ENCODE results near the gene PLCB1.
"Not testable (repeated sequence)": the region's sequence is repeated elsewhere in the genome, so short reads cannot be mapped to it uniquely, and the experiment has no call there.

The PLCB1 gene

DNA sequence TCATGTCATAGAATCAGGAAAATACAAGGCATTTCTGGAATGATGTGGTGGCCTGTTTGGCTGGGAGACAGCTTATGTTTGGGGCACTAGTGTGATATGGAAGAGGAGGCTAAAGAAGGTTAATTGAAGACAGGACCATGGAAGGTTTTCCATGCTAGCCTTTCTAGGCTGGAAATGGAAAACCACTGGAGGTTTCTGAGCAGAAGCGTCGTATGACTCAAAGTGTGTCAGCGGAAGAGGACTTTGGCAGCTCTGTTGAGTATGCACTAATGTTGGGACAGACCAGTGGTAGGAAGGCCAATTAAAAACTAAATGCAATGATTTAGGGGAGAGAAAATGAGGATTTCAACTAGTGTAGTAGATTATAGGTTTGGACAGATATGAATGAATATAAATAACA, 413.1 kb downstream of the PLCB1 start:
- DNase-seq (ENCODE audit: low read depth in 2 of 2), result no peak

DNA sequence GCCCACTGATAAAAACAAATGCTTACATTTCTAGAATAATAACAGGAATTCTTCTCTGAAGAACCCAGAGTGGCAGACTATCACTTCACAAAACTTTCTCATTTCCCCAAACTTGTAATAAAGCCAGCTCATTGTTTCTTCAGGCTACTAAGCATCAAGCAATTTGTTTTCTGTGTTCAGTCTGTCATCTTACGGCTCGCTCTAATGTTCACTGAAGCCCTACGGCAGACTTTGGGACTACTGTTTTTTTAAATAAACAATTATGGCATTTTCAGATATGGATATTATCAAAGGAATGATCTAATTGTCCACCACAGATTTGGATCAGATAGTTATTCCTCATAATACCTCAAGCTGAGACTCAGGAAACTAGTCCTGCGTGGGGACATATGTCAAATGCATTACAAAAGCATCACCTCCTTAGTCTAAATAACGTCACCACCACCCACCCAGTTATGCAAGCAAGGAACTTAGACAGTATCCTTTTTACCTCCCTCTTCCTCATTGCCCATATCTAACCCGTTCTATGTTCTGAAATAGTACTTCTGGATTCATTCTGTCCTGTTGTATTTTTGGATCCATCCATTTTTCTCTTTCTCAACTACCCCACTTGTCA, 415.1 kb downstream of the PLCB1 start:
- DNase-seq (ENCODE audit: low read depth in 2 of 2), result no peak

DNA sequence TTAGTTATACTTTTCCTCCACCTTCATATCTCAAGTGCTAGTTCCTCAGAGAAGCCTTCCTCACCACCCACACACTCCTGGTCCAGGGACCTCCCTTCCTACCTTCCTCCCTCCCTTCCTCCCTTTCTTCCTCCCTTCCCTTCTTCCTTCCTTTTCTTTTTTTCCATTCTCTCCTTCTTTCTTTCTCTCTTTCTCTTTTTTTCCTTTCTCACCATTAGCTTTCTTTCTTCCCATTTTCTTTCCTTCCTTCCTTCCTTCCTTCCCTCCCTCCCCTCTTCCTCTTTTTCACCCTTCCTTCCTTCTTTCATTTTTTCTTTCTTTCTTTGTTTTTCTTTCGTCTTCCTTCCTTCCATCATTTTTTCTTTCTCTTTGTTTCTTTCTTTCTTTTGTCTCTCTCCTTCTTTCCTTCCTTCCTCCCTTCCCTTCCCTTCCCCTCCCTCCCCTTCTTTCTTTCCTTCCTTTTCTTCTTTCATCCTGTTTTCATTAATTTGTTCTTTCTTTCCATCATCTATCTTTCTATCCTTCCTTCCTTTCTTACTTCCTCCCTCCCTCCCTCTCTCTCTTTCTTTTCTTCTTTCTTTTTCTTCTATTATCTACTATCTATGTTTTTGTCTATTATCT, 416.0 kb downstream of the PLCB1 start:
- no peak for DNase-seq (ENCODE audit: low read depth in 2 of 2)

DNA sequence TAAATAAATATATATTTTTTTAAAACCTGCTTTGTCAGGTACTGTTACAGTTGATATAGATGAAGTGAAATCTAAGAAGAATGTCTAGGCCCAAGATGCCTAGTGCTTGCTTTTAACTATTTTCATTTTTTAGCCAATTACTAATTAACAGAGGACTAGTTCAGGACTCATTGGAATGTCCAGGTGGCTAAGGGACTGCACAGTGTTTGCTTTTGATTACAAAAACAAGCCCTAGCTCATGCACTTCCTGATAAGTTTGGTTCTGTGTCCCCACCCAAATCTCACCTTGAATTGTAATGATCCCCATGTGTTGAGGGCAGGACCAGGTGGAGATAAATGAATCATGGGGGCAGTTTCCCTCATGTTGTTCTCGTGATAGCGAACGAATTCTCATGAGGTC, 417.1 kb downstream of the PLCB1 start:
- DNase-seq (ENCODE audit: low read depth in 2 of 2), result no peak

DNA sequence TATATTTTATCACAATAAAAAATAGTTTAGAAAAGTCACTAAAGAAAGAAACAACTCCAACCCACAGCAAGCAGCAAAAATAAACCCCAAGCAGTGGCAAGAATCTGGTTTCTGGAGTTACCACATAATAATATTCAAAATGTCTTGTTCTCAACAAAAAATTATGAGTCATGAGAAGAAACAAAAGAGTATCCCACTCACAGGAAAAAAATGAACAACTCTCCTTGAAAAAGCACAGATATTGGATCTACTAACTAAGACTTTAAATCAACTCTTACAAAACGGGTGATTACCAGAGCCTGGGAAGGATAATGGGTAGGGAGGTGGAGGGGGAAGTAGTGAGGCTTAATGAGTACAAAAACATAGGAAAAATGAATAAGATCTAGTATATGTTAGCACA, 425.6 kb downstream of the PLCB1 start:
- no peak for DNase-seq (ENCODE audit: low read depth in 2 of 2)

DNA sequence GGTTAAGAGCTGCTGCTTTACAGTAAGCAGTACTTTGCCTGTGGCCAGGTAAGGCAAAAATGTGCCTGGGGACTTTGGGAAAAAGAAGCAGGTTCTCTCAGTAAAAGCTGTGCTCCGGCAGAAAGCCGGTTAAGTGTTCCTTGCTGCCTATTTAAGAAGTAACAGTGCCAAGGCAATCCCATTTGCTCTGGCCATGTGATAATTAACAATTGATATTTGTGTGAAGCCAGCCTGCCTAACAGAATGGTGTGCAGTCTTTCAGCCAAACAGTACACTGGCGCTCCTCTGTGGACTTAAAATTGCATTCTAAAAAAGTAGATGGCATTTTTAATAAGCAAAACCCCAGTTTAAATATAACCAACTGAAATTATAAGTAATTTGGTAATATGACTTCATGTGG, 430.3 kb downstream of the PLCB1 start:
- no peak for DNase-seq (ENCODE audit: low read depth in 2 of 2)

DNA sequence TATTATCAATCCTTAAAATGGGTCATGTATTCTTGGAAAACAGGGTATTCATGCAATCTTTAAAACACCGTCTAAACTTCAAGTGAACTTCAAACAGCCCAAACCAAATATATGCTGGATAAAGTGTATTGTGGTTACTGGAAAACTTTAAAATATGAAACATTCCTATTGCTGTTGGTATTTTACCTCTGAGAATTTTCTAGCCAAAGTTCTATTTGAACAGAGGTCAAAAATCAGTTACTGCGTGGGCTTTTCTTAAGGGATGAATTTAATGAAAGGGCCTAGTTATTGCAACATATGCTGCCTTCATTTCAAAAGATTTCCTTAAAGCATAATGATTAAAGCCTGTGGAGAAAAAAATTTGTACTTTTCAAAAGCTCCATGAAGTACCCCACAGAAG, 436.0 kb downstream of the PLCB1 start:
- DNase-seq (ENCODE audit: low read depth in 2 of 2), result no peak

DNA sequence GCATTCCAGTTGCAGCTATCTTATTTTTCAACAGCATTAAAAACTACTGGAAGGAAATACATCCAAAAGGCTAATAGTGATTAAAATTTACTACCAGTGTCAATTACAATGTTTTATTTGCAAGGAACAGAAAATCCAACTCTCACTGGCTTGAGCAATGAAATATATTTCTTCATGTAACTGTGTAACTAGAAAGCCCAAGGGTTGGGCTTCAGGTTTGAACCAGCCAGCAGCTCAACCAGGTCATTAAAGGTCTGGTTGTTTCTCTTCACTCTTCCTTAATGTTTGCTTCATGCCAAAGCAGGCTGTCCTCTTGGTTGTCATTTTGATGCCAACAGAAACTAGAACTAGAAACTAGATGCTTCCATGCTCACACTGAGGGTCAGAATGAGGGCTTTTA, 437.7 kb downstream of the PLCB1 start:
- DNase-seq (ENCODE audit: low read depth in 2 of 2), result no peak

DNA sequence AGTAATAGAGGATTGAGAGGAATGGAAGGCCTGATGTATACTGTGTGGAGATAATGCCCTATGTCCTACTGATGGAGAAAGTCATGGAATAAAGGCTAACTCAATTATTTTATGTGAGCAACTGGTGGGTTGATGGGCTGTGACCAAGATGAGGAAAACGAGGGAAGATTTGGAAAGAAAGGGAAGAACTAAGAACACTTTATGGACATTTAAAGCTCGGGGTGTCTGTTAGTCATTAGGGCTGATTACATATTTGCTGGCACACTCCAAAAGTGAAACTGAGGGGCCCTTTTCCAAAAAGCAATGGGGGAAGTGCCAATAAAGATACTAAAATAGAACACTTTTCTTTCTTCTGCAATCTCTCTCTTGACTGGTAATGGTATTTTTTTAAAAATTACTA, 439.5 kb downstream of the PLCB1 start:
- no peak for DNase-seq (ENCODE audit: low read depth in 2 of 2)

DNA sequence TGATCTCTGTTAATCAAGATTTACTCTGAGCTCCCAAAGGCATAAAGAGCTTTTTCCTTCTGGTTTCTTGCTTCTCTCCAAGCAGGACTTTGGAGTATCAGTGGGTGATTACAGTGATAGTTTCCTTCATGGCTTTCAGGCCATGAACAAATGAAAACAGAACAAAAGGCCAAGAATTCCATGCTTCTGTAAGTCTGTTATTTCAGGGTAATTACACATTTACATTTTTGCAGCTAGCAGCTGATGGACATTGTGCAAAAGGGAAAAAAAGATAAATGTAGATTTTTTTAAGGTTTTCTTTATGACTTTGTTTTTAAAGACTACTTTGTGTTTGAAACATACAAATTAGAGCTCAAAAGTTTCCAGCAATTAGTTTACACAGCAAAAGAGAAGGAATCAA, 441.6 kb downstream of the PLCB1 start:
- no peak for DNase-seq (ENCODE audit: low read depth in 2 of 2)

DNA sequence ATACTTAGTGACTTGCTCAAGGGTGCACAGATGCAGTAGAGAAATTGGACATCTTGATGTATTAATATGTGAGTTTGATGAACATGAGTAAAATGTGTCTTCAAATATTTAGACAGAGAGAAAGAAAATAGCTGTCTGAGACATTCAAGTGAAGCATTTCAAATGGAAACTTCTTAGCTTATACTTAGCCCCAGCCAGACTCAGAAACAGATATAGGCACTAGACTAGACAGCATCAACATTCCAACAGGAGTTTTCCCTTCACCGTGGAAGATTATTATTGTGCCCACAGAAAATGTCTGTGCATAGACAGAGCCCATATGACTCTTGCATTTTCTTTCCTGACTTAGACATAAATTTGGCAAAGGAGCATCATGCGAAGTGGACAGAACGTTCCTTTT, 443.0 kb downstream of the PLCB1 start:
- no peak for DNase-seq (ENCODE audit: low read depth in 2 of 2)

DNA sequence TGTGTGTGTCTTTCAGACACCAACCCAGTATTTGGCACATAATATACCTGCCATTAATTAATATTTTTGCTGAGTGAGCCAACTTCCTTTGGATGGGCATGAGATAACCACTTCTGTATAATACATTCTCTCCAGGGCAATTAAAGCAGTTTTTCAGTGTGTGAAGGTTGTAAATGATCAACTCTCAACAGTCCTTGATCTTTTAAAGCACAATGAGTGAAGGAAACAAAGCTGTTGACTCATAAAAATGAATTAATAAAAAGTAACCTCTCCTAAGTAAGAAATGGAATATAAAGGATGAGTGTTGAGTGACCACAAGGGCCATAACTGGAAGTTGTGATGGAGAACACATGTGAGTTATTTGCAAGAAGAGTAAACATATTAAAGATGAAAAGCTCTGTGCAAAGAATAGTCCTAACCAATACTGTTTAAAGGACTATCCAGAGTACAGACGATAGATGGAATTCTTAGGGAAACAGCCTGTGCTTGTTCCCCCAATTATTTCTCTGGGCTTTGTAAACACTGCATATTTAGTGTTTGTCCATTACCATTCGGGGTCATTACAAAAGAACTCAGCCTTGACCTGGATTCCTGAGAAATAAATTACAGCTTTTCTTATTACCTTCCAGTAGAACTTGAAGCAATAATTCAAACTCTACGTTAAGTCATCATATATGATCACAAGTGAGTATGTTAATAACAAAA, 446.2 kb downstream of the PLCB1 start:
- no peak for DNase-seq (ENCODE audit: low read depth in 2 of 2)

DNA sequence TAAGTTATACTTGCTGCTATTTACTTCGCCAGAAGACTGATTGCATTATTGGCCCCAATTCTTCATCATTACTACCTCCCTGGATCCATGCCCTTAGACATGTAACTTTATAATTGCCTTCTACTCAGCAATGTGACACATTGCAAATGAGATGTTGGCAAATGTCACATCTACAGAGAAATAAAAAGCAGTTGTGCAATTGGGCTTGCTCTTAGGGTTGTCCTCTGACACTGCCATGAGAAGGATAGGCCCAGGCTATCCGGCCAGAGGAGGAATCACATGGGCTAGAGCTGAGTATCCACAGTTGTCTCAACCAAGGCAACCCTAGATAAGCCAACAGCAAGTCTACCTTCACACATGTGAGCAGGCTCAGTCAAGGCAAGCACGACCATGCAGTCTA, 447.0 kb downstream of the PLCB1 start:
- DNase-seq (ENCODE audit: low read depth in 2 of 2), result no peak

DNA sequence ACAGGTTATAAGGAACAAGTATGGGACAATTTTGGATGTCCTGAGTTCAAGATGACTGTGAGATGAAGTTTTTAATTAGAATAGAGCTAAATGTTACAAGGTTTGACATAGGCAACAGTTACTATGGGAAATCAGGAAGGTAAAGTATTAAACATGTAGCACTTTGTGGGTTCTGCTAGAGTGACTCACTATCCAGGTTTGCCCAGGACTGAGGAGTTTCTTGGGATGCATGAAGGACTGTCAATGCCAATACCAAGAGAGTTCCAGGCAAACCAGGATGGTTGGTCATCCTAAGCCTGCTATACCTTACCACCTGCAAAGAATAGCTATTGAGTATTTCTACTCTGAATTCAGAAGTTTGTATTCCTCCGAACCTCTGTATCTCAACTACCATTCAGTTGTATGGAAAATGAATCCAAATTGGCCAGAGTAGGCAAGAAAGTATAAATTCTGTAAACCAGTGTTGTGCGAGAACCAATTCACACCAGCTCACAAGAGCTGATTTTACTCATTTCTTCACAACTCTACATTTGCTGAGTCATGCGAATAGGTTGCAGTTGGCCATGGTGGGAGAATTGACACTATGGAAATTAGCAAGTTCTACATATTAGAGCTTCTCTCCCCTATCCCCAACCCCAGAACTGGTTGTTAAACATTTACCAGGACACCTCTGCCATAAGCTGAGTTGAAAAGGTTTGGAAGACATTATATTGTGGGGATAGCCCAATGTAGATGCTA, 449.5 kb downstream of the PLCB1 start:
- DNase-seq (ENCODE audit: low read depth in 2 of 2), result no peak

DNA sequence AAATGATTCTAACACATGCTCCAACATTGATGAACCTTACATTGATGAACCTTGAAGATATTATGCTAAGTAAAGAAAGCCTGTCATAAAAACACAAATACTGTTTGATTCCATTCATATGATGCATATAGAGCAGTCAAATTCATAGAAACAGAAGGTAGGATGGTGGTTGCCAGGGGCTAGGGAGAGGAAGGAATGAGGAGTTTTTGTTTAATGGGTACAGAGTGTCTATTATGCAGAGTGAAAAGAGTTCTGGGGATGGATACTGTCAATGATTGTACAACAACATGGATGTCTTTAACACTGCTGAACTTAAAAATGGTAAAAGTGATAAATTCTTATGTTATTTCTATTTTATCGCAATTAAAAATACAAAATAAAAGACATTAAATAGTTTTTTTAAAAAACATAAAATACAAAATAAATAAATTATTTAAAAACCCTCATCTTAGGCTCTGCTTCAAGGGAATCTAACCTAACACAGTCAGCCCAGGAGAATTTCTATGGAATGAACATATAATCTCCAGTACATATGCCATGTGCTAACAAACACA, 451.0 kb downstream of the PLCB1 start:
- DNase-seq (ENCODE audit: low read depth in 2 of 2), result no peak

DNA sequence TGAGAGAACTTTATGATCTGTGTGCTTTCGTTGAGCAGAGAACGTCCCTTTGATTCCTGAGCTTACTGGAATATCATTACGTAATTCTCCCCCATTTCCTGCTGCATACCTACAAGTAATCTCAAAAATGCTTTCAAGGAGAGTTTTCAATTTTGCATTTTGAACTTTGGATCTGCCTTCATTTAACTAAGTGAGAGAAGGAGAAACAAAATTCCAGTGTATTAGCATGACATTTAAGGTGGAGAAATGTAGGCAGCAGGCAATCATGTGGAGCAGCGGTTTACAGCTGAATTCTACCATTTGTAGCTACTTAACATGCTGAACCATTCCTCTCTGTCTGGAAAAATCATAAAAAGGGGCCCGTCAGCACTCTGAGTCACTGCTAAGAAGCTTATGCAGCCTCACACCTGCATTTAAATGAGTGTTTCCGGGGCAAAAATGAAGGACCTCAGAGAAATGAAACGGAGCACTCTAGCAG, 451.5 kb downstream of the PLCB1 start:
- DNase-seq (ENCODE audit: low read depth in 2 of 2), result no peak

DNA sequence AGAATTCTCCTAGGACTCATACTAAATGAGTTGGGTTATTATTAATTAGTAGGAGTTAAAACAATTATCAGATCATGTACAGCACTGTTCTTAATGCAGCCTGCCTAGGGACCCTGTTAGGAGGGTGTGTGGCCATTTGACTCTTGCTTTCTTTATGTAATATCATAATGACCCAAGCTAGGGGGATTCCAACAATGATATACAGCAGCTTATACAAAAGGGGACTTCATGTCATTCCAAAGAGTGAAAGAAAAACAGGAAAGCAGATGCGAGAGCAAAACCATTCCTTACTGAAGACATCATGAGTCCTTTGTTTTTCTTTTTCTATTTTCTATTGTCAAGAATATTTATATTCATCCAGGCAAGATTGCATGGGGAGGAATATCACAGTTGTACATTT, 455.2 kb downstream of the PLCB1 start:
- DNase-seq (ENCODE audit: low read depth in 2 of 2), result no peak

DNA sequence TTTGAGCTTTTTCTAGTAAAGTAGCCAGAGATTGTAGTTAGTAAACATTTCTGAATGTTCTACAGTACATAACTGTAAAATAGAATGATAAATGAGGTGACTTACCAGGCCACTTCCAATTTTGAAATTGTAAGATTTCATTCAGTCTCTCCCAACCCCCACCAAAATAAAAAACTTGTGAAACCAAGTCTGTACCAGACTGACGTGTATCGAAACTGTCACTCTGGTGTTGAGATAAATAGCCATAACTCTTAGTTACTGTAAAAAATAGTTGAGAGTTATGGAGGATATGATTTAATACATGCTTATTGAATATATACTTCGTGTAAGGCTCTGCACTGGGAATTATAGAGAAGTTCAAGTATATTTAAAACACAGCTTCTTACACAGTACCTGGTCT, 455.7 kb downstream of the PLCB1 start:
- no peak for DNase-seq (ENCODE audit: low read depth in 2 of 2)

DNA sequence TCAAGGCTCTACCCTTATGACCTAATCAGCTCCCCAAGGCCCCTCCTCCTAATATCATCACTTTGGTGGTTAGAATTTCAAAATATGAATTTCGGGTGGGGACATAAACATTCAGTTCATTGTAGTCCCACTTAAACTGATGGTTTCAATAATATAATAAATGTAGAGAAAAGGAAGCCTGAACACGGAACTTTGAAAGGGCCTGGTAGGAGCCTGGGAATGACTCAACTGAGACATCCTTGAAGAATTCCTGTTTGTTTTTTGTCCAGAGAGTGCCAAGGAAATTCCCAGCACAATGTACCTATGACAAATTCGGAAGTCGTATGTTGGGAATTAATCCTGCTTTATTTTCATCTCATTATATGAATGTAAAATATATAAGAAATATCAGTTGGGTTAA, 457.9 kb downstream of the PLCB1 start:
- no peak for DNase-seq (ENCODE audit: low read depth in 2 of 2)

DNA sequence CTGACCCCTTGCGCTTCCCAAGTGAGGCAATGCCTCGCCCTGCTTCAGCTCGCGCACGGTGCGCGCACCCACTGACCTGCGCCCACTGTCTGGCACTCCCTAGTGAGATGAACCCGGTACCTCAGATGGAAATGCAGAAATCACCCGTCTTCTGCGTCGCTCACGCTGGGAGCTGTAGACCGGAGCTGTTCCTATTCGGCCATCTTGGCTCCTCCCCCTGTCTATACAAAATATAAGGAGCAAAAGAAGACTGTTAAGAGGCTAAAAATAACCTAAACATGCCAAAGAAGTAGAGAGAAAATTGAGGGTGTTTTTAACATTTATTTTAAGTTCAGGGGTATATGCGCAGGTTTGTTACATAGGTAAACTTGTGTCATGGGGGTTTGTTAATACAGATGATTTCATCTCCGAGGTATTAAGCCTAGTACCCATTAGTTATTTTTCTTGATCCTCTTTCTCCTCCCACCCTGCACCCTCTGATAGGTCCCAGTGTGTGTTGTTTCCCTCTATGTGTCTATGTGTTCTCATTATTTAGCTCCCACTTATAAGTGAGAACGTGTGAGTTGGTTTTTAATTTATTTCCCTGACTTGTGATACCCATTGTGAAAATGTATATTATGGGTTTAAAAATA, 469.0 kb downstream of the PLCB1 start:
- DNase-seq (ENCODE audit: low read depth in 2 of 2), result not testable (repeated sequence)

DNA sequence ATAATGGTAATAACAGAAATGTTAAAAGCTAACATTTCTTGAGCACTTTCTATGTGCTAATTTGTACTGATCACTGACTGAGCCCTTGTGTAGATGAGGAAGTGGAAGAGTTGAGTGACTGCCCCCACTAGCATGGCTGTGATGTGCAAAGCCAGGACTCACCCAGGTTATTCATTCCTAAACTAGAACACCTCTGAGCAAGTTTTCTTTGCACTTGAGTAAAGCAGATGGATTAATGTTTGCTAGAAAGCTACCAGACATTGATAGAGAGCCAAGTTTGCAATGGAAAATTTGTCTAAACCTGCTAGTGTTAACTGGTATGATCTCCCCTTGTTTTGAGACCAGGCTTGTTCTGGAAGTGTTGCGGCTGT, 469.5 kb downstream of the PLCB1 start:
- DNase-seq (ENCODE audit: low read depth in 2 of 2), result no peak
